ENCODE results near the gene ADAMTSL3. TPM values are rescaled to one million over a fixed set of nuclear protein-coding genes. Genes with fewer than 3 reads are reported as not detected.

The ADAMTSL3 gene
- total RNA-seq, 1 experiment from 2014 or later, result 0.07 TPM

GRCh38 chr15:83973816-83974215 lies 319.9 kb downstream of the ADAMTSL3 start:
- intact Hi-C loops (cut with micrococcal nuclease; ENCODE audit: unreplicated experiment), result no loop called here
- Histone ChIP-seq H3K9me3 (peaks cover 10% of the 10 kb centered on the region), H3K4me1 (no peaks in the 10 kb centered on the region), H3K27me3 (replicated peaks; ENCODE audit: control insufficient read depth, insufficient read depth, low read length) (no peaks in the 10 kb centered on the region), H3K36me3 (ENCODE audit: control insufficient read depth, insufficient read depth, low read length) (no peaks in the 10 kb centered on the region), H3K4me3 (ENCODE audit: low read depth, low read length) (no peak overlapping the region)
- ChIA-PET POLR2A (no interaction called here), CTCF (no interaction called here)
- BruUV-seq (replicated peaks), result no TSS peak
- Mint-ChIP-seq H3K4me3 (ENCODE audit: unreplicated experiment) (no peak overlapping the region), H3K27me3 (ENCODE audit: insufficient read depth, unreplicated experiment) (peaks cover 2% of the 10 kb centered on the region), H3K27ac (ENCODE audit: unreplicated experiment) (no peak overlapping the region), H3K4me1 (ENCODE audit: low read depth, unreplicated experiment) (no peaks in the 10 kb centered on the region), H3K36me3 (ENCODE audit: insufficient read depth, unreplicated experiment) (peaks cover 5% of the 10 kb centered on the region), H3K9me3 (ENCODE audit: unreplicated experiment) (peaks cover 28% of the 10 kb centered on the region)
- DNase-seq, result peak in 1 of 2 experiments; percentile 7
- peak; percentile 15 to 28 for TF ChIP-seq CTCF (IDR thresholded peaks at IDR 0.05; ENCODE audit: insufficient read depth in 1 of 2, low read depth in 1 of 2, low read length in 1 of 2, severe bottlenecking in 1 of 2, unreplicated experiment in 1 of 2)

GRCh38 chr15:83977992-83978391 lies 324.1 kb downstream of the ADAMTSL3 start:
- intact Hi-C loops (cut with micrococcal nuclease; ENCODE audit: unreplicated experiment), result no loop called here
- peaks cover 10% of the 10 kb centered on the region for H3K9me3 ChIP-seq
- no peak for DNase-seq

GRCh38 chr15:83978588-83978987 lies 324.7 kb downstream of the ADAMTSL3 start:
- TF ChIP-seq CTCF (IDR thresholded peaks at IDR 0.05; ENCODE audit: insufficient read depth in 1 of 2, low read depth in 1 of 2, low read length in 1 of 2, severe bottlenecking in 1 of 2, unreplicated experiment in 1 of 2), result no peak
- H3K9me3 ChIP-seq, result peaks cover 10% of the 10 kb centered on the region
- intact Hi-C loops (cut with micrococcal nuclease; ENCODE audit: unreplicated experiment), result no loop called here
- Mint-ChIP-seq H3K27me3 (ENCODE audit: insufficient read depth, unreplicated experiment) (no peaks in the 10 kb centered on the region), H3K9me3 (ENCODE audit: unreplicated experiment) (peaks cover 28% of the 10 kb centered on the region), H3K4me3 (ENCODE audit: unreplicated experiment) (no peak overlapping the region), H3K27ac (ENCODE audit: unreplicated experiment) (no peak overlapping the region), H3K36me3 (ENCODE audit: insufficient read depth, unreplicated experiment) (peaks cover 5% of the 10 kb centered on the region), H3K4me1 (ENCODE audit: low read depth, unreplicated experiment) (no peaks in the 10 kb centered on the region)
- no peaks in the 10 kb centered on the region for H3K27me3 ChIP-seq (replicated peaks; ENCODE audit: control insufficient read depth, insufficient read depth, low read length)
- POLR2A ChIA-PET, result no interaction called here
- CTCF ChIA-PET, result no interaction called here
- no TSS peak for BruUV-seq (replicated peaks)
- no peak for DNase-seq
- no peak overlapping the region for H3K4me3 ChIP-seq (ENCODE audit: low read depth, low read length)
- no peaks in the 10 kb centered on the region for H3K4me1 ChIP-seq
- no peaks in the 10 kb centered on the region for H3K36me3 ChIP-seq (ENCODE audit: control insufficient read depth, insufficient read depth, low read length)

More at GRCh38 chr15:83977992-83978391, 324.1 kb downstream of the ADAMTSL3 start:
- H3K4me3 ChIP-seq (ENCODE audit: low read depth, low read length), result no peak overlapping the region
- peaks cover 2% of the 10 kb centered on the region for H3K27me3 Mint-ChIP-seq (ENCODE audit: insufficient read depth, unreplicated experiment)
- ChIA-PET POLR2A (no interaction called here), CTCF (no interaction called here)
- no peaks in the 10 kb centered on the region for H3K4me1 ChIP-seq
- H3K27me3 ChIP-seq (replicated peaks; ENCODE audit: control insufficient read depth, insufficient read depth, low read length), result no peaks in the 10 kb centered on the region
- H3K4me1 Mint-ChIP-seq (ENCODE audit: low read depth, unreplicated experiment), result no peaks in the 10 kb centered on the region
- no peak for TF ChIP-seq CTCF (IDR thresholded peaks at IDR 0.05; ENCODE audit: insufficient read depth in 1 of 2, low read depth in 1 of 2, low read length in 1 of 2, severe bottlenecking in 1 of 2, unreplicated experiment in 1 of 2)
- no peak overlapping the region for H3K27ac Mint-ChIP-seq (ENCODE audit: unreplicated experiment)
- H3K36me3 ChIP-seq (ENCODE audit: control insufficient read depth, insufficient read depth, low read length), result no peaks in the 10 kb centered on the region
- no peak overlapping the region for H3K4me3 Mint-ChIP-seq (ENCODE audit: unreplicated experiment)
- peaks cover 5% of the 10 kb centered on the region for H3K36me3 Mint-ChIP-seq (ENCODE audit: insufficient read depth, unreplicated experiment)
- BruUV-seq (replicated peaks), result no TSS peak
- peaks cover 28% of the 10 kb centered on the region for H3K9me3 Mint-ChIP-seq (ENCODE audit: unreplicated experiment)

Measured in Caco-2 (cell line).